ENCODE data around the gene EHMT1.

- no peak for TF ChIP-seq CTCF (IDR thresholded peaks at IDR 0.05)
- no peak for TF ChIP-seq POLR2A (IDR thresholded peaks at IDR 0.05)
Measured at GRCh38 chr9:137757613-137758029, 138.8 kb downstream of the EHMT1 start.

All from Peyer's patch (tissue), 4 donors.